GM23338 (cell line): Measurements from ENCODE around the gene SLC39A11. TPM values are rescaled to one million over a fixed set of nuclear protein-coding genes. Genes with fewer than 3 reads are reported as not detected.

Experiments
- ATAC-seq: fragments of 200-7000 bp; cut with Tn5 transposase; 3 replicates; pipeline ENCODE4 v1.9.1; 2020
- DNase-seq: peaks from one replicate; pipeline ENCODE4 v3.0.0-alpha.2; 2015; ENCODE audit warnings: low spot score
- H2AFZ ChIP-seq: fragments of 200-600 bp; sonication (generic); 2 replicates; pipeline ENCODE4 v1.8.0; 2016; ENCODE audit warnings: antibody characterized with exemption, mild to moderate bottlenecking, moderate library complexity
- H3F3A ChIP-seq: fragments of 200-600 bp; sonication (generic); replicated peaks from 2 replicates; pipeline ENCODE4 v1.8.0; 2017; ENCODE audit warnings: antibody characterized with exemption, mixed run types, low read depth
- H3K27ac ChIP-seq: fragments of 200-600 bp; sonication (generic); 2 replicates; pipeline ENCODE4 v1.6.1; 2016; ENCODE audit warnings: low read depth
- H3K27me3 ChIP-seq: fragments of 200-600 bp; sonication (generic); 2 replicates; pipeline ENCODE4 v1.8.0; 2016; ENCODE audit warnings: mild to moderate bottlenecking, mixed run types, moderate library complexity; ENCODE audit not compliant: insufficient read depth
- H3K36me3 ChIP-seq: fragments of 200-600 bp; sonication (generic); 2 replicates; pipeline ENCODE4 v1.8.0; 2016; ENCODE audit warnings: mild to moderate bottlenecking; ENCODE audit not compliant: insufficient read depth
- H3K4me1 ChIP-seq: fragments of 200-600 bp; sonication (generic); 2 replicates; pipeline ENCODE4 v1.8.0; 2016; ENCODE audit warnings: mild to moderate bottlenecking, moderate library complexity; ENCODE audit not compliant: insufficient read depth
- H3K4me2 ChIP-seq: fragments of 200-600 bp; sonication (generic); 2 replicates; pipeline ENCODE4 v1.7.1; 2017; ENCODE audit warnings: mixed run types
- H3K4me3 ChIP-seq: fragments of 200-600 bp; sonication (generic); 2 replicates; pipeline ENCODE4 v1.6.1; 2016; ENCODE audit warnings: mixed run types
- H3K79me2 ChIP-seq: fragments of 200-600 bp; sonication (generic); replicated peaks from 2 replicates; pipeline ENCODE4 v1.8.0; 2017; ENCODE audit warnings: mild to moderate bottlenecking; ENCODE audit not compliant: insufficient read depth
- H3K9me2 ChIP-seq: fragments of 200-600 bp; sonication (generic); 2 replicates; pipeline ENCODE4 v1.8.0; 2017; ENCODE audit not compliant: insufficient read depth
- H4K20me1 ChIP-seq: fragments of 200-600 bp; sonication (generic); replicated peaks from 2 replicates; pipeline ENCODE4 v1.8.0; 2017; ENCODE audit warnings: mild to moderate bottlenecking; ENCODE audit not compliant: insufficient read depth
- H3K27ac Mint-ChIP-seq: 2 replicates; pipeline ENCODE4 v1.8.0; 2020; ENCODE audit warnings: inconsistent platforms, mild to moderate bottlenecking, moderate library complexity, mixed read lengths
- H3K27me3 Mint-ChIP-seq: 3 replicates; pipeline ENCODE4 v1.8.0; 2022; ENCODE audit warnings: low read depth, mild to moderate bottlenecking, moderate library complexity, mixed read lengths, inconsistent platforms; ENCODE audit not compliant: insufficient read depth, poor library complexity
- H3K36me3 Mint-ChIP-seq: 3 replicates; pipeline ENCODE4 v1.8.0; 2021; ENCODE audit warnings: low read depth, mild to moderate bottlenecking, inconsistent platforms, moderate library complexity, mixed read lengths
- H3K4me1 Mint-ChIP-seq: 3 replicates; pipeline ENCODE4 v1.8.0; 2020; ENCODE audit warnings: mild to moderate bottlenecking, inconsistent platforms, mixed read lengths
- H3K4me3 Mint-ChIP-seq: 3 replicates; pipeline ENCODE4 v1.8.0; 2021; ENCODE audit warnings: moderate library complexity, mild to moderate bottlenecking, inconsistent platforms, mixed read lengths
- H3K9me3 Mint-ChIP-seq: 3 replicates; pipeline ENCODE4 v1.8.0; 2020; ENCODE audit warnings: moderate library complexity, mild to moderate bottlenecking, inconsistent platforms, mixed read lengths
- CTCF ChIP-seq, 2 experiments: fragments of 200-600 bp in 1 of 2; sonication (generic) in 1 of 2; conservative IDR thresholded peaks; 2 replicates each; pipeline versions ENCODE4 v1.5.1 to v1.6.1; 2016 to 2017; ENCODE audit warnings: antibody characterized with exemption in 2 of 2, low read depth in 2 of 2, mild to moderate bottlenecking in 2 of 2, moderate library complexity in 1 of 2
- EZH2 ChIP-seq: fragments of 200-600 bp; sonication (generic); IDR thresholded peaks from one replicate; pipeline ENCODE4 v1.8.0; 2017; ENCODE audit warnings: antibody characterized with exemption, mild to moderate bottlenecking, low read depth; ENCODE audit not compliant: unreplicated experiment
- EZH2phosphoT487 ChIP-seq: fragments of 200-600 bp; sonication (generic); IDR thresholded peaks from one replicate; pipeline ENCODE4 v1.8.1; 2018; ENCODE audit warnings: antibody characterized with exemption; ENCODE audit not compliant: unreplicated experiment
- JUNB ChIP-seq: IDR thresholded peaks from one replicate; pipeline ENCODE4 v1.6.1; 2016; ENCODE audit warnings: antibody characterized with exemption; ENCODE audit not compliant: unreplicated experiment
- POLR2AphosphoS5 ChIP-seq: IDR thresholded peaks from 2 replicates; pipeline ENCODE4 v1.6.1; 2016; ENCODE audit warnings: antibody characterized with exemption, low read depth
- ZNF114 ChIP-seq: fragments of 250-450 bp; sonication (Bioruptor Pico); IDR thresholded peaks from 2 replicates; pipeline ENCODE4 v1.5.0; 2020; ENCODE audit warnings: mild to moderate bottlenecking, moderate library complexity
- ZNF331 ChIP-seq: fragments of 250-450 bp; sonication (Bioruptor Pico); IDR thresholded peaks from 2 replicates; pipeline ENCODE4 v1.5.0; 2020; ENCODE audit warnings: low read depth, mild to moderate bottlenecking, moderate library complexity
- ZNF462 ChIP-seq: fragments of 250-450 bp; sonication (Bioruptor Pico); IDR thresholded peaks from 2 replicates; pipeline ENCODE4 v1.5.0; 2020; ENCODE audit warnings: mild to moderate bottlenecking, moderate library complexity
- polyA plus RNA-seq: library from polyadenylated mRNA; unstranded; fragments of >200 nt; fragmentation: Nextera tagmentation; extraction: Ambion mirVana; gene quantifications from 2 replicates; pipeline ENCODE4 v1.2.1, GENCODE V29; 2016
- total RNA-seq: library from RNA; depleted of rRNA; stranded (reverse); fragments of >200 nt; shearing (Covaris generic); gene quantifications from 2 replicates; pipeline ENCODE4 v1.2.3, GENCODE V29; 2014
- TF ChIP-seq, protein P1 (sequence below): IDR thresholded peaks from 2 replicates; pipeline ENCODE4 v1.6.1; 2016; ENCODE audit warnings: antibody characterized with exemption

SLC39A11 gene
- total and polyA plus RNA-seq, 2 experiments from 2014 or later = 10.8 to 18.1 TPM

DNA sequence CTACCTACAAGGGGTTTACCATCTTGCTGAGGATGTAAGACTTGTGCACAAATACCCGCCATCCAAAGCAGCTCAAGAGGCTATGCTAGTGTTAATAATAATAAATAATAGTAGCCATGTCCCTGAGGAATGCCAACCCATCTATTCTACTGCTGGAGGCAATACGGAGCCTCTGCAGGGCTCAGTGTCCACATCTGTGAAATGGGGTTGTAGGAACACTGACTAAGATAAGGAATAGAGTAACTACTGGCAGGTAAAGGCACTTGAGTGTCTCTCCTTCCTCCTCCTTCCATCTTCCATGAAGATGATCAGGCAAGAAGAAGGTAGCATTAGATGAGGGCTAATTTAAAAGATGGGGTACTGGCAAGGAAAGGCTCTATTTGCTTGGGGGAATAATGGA lies 295.3 kb downstream of the SLC39A11 start (continued):
- TF ChIP-seq CTCF (conservative IDR thresholded peaks at IDR 0.05; ENCODE audit: low read depth in 2 of 2) (no peak), ZNF331 (no peak)

DNA sequence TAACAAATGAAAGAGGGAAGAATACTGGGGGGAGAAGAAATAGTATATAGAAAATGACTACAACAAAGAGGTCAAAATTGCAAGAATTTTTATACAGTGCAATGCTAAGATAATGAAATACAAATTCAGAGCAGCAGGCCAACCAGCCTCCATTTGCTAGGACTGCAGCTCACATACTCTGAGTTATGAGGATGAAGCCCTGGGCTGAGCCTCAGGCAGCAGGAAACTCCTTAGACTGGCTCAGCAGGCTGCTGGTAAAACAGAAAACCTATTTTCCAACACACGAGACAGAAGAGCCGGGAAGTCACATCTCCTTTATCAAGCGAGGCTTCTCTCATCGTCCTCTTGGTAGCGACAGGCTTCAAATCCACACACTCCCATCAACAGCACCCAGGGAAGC lies 296.5 kb downstream of the SLC39A11 start:
- no peaks in the 10 kb centered on the region for H3F3A ChIP-seq
- no peaks in the 10 kb centered on the region for H3K27me3 ChIP-seq
- H3K36me3 Mint-ChIP-seq = peaks cover 40% of the 10 kb centered on the region
- peaks cover 58% of the 10 kb centered on the region for H3K9me3 Mint-ChIP-seq
- peaks cover 6% of the 10 kb centered on the region for H3K27me3 Mint-ChIP-seq
- H3K4me2 ChIP-seq = no peak overlapping the region
- no peak overlapping the region for H3K27ac ChIP-seq
- no peak overlapping the region for H2AFZ ChIP-seq
- no peak for TF ChIP-seq ZNF114 (CRISPR knock-in tag)
- TF ChIP-seq ZNF331 = no peak
- no peak overlapping the region for H3K27ac Mint-ChIP-seq
- no peaks in the 10 kb centered on the region for H3K36me3 ChIP-seq
- no peak overlapping the region for H3K4me3 Mint-ChIP-seq
- H3K9me2 ChIP-seq = no peaks in the 10 kb centered on the region
- no peak overlapping the region for H3K4me3 ChIP-seq
- ATAC-seq (no peak), DNase-seq (no peak)
- peaks cover 8% of the 10 kb centered on the region; the same call in 1 of the 3 replicates for H3K4me1 Mint-ChIP-seq
- no peaks in the 10 kb centered on the region for H3K79me2 ChIP-seq
- no peaks in the 10 kb centered on the region for H3K4me1 ChIP-seq
- no peaks in the 10 kb centered on the region for H4K20me1 ChIP-seq

DNA sequence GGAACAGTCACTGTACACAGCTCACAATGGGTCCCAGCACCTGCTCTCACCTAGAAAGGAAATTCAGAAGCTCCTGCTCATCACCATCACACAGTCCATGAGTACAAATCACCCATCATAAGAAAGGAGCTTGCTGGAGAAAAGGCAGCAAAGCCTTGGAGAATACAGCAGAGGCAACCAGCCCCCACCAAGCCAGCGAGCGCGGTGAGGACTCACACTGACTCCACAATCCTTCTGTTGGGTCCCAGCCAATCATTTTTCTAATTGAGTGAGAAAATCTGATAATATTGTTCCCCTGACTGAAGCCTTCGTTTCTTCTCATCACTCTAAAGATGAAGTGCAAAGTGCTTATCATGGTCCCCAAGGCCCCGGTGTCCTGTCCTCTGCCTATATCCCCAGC lies 298.3 kb downstream of the SLC39A11 start:
- Histone ChIP-seq H2AFZ (no peak overlapping the region), H4K20me1 (no peaks in the 10 kb centered on the region), H3K27me3 (no peaks in the 10 kb centered on the region), H3F3A (no peaks in the 10 kb centered on the region), H3K4me3 (no peak overlapping the region), H3K4me1 (no peaks in the 10 kb centered on the region), H3K79me2 (no peaks in the 10 kb centered on the region), H3K9me2 (0 out of 2 replicates have a peak, but pooled peaks cover 3% of the 10 kb centered on the region), H3K27ac (no peak overlapping the region), H3K36me3 (no peaks in the 10 kb centered on the region), H3K4me2 (no peak overlapping the region)
- no peak overlapping the region for H3K27ac Mint-ChIP-seq
- DNase-seq (no peak), ATAC-seq (no peak)
- peaks cover 27% of the 10 kb centered on the region for H3K36me3 Mint-ChIP-seq
- H3K27me3 Mint-ChIP-seq = peaks cover 6% of the 10 kb centered on the region
- H3K4me1 Mint-ChIP-seq = peaks cover 8% of the 10 kb centered on the region; the same call in 1 of the 3 replicates
- H3K9me3 Mint-ChIP-seq = peaks cover 47% of the 10 kb centered on the region
- no peak overlapping the region for H3K4me3 Mint-ChIP-seq
- TF ChIP-seq POLR2AphosphoS5 (no peak), JUNB (no peak), ZNF331 (no peak), ZNF462 (no peak), ZNF114 (CRISPR knock-in tag) (no peak), CTCF (conservative IDR thresholded peaks at IDR 0.05; ENCODE audit: low read depth in 2 of 2) (no peak), EZH2 (no peak), EZH2phosphoT487 (no peak)
- TF ChIP-seq, protein P1, sequence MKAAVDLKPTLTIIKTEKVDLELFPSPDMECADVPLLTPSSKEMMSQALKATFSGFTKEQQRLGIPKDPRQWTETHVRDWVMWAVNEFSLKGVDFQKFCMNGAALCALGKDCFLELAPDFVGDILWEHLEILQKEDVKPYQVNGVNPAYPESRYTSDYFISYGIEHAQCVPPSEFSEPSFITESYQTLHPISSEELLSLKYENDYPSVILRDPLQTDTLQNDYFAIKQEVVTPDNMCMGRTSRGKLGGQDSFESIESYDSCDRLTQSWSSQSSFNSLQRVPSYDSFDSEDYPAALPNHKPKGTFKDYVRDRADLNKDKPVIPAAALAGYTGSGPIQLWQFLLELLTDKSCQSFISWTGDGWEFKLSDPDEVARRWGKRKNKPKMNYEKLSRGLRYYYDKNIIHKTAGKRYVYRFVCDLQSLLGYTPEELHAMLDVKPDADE = no peak
